Kidney epithelial cell (primary cell): ENCODE data around the gene MFAP5. TPM values are rescaled to one million over a fixed set of nuclear protein-coding genes. Genes with fewer than 3 reads are reported as not detected.

Experiments
- DNase-seq: peaks from one replicate; pipeline ENCODE4 v3.0.0-alpha.2; 2010; ENCODE audit warnings: low read depth
- H3K27me3 ChIP-seq: 2 replicates; pipeline ENCODE4 v1.6.0; 2011; ENCODE audit warnings: low read length; ENCODE audit not compliant: control insufficient read depth, insufficient read depth
- H3K36me3 ChIP-seq: 2 replicates; pipeline ENCODE4 v1.5.1; 2011; ENCODE audit warnings: low read length; ENCODE audit not compliant: control insufficient read depth, insufficient read depth
- H3K4me3 ChIP-seq: 2 replicates; pipeline ENCODE4 v1.5.1; 2011; ENCODE audit warnings: low read depth, mild to moderate bottlenecking, control low read depth, low read length
- total RNA-seq: library from RNA; depleted of rRNA; stranded (reverse); fragments of >200 nt; gene quantifications from 2 replicates; pipeline ENCODE4 v1.2.3, GENCODE V29; 2015
- TF ChIP-seq, protein P1 (sequence below): IDR thresholded peaks from 2 replicates; pipeline ENCODE4 v1.5.1; 2011; ENCODE audit warnings: mild to moderate bottlenecking, moderate library complexity, low read length, control low read depth, inconsistent platforms; ENCODE audit not compliant: insufficient read depth, poor library complexity, severe bottlenecking

MFAP5 gene
- total RNA-seq, 1 donor from 2014 or later = 15.8 TPM

DNA sequence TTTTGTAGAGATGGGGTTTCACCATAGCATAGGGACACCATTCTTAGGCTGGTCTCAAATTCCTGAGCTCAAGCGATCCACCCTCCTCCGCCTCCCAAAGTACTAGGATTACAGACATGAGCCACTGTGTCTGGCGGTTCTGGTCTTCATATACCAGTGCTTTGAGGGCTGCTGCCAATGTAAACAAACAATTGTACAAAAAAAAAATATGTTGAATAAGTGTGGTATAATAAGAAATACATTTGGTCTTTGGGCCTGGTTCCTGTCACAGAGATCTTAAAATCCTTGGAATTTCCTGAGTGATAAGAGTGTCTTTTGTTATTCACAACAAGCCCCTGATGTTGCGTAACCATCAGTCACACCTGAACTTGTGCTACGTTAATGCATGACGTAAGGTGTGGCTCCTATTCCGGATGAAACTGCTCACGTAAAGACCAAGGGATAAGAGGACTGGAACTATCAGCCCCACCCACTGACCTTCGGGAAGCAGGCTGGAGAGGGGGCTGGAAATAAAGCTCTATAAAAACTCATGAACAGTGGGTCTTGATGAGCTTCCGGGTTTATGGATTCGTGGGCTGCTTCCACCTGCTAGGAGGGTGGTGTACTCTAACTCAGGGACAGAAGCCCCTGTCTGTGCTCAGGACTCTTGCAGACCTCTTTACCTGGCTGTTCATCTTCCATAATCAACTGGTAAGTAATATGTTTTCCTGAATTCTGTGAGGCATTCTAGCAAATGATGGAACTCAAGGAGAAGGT is 18.7 kb upstream of the MFAP5 start:
- no peak for DNase-seq
- TF ChIP-seq, protein P1, sequence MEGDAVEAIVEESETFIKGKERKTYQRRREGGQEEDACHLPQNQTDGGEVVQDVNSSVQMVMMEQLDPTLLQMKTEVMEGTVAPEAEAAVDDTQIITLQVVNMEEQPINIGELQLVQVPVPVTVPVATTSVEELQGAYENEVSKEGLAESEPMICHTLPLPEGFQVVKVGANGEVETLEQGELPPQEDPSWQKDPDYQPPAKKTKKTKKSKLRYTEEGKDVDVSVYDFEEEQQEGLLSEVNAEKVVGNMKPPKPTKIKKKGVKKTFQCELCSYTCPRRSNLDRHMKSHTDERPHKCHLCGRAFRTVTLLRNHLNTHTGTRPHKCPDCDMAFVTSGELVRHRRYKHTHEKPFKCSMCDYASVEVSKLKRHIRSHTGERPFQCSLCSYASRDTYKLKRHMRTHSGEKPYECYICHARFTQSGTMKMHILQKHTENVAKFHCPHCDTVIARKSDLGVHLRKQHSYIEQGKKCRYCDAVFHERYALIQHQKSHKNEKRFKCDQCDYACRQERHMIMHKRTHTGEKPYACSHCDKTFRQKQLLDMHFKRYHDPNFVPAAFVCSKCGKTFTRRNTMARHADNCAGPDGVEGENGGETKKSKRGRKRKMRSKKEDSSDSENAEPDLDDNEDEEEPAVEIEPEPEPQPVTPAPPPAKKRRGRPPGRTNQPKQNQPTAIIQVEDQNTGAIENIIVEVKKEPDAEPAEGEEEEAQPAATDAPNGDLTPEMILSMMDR = no peak
- H3K36me3 ChIP-seq = no peaks in the 10 kb centered on the region
- no peaks in the 10 kb centered on the region for H3K27me3 ChIP-seq
- no peak overlapping the region for H3K4me3 ChIP-seq

DNA sequence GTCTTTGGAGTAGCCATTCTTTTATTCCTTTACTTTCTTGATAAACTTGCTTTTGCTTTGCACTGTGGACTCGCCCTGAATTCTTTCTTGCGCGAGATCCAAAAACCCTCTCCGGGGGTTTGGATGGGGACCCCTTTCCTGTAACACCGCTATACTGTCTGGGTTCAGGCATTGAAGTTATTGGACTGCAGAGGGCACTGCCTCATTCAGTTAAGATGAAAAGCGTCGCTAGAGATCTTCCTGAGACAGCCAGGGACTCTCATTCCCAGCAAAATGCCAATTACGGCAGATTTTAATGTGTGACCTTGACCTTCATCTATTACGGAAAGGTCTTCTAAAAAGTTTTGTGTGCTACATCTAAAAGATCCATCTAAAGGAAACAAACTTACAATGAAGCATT is 17.9 kb upstream of the MFAP5 start:
- no peaks in the 10 kb centered on the region for H3K27me3 ChIP-seq
- DNase-seq = no peak

DNA sequence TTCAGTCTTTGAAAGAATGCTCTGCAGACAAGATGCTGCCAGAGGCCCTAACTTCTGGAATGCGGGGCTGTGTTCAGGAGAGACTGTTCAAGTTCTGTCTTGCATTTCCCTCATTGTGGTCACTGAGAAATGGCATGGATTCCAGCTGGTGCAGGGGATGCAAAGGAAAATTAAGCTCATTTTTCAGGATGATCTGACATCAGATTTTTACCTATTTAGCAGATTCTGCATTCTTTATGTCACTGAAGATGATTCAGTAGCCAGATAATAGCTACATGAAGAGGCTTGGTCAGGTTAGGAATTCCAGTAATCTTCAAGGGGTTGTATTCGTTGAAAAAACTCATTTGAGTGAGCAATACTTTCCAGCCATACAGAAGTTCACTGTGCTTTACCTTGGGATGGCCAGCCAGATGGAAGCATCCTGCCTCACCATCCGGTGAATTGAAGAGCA is 16.1 kb upstream of the MFAP5 start:
- TF ChIP-seq, protein P1 = no peak
- no peak overlapping the region for H3K4me3 ChIP-seq
- H3K36me3 ChIP-seq = no peaks in the 10 kb centered on the region
- no peak for DNase-seq
- no peaks in the 10 kb centered on the region for H3K27me3 ChIP-seq

More for the DNA sequence above, 17.9 kb upstream of the MFAP5 start:
- H3K36me3 ChIP-seq = no peaks in the 10 kb centered on the region
- H3K4me3 ChIP-seq = no peak overlapping the region
- TF ChIP-seq, protein P1 = no peak

DNA sequence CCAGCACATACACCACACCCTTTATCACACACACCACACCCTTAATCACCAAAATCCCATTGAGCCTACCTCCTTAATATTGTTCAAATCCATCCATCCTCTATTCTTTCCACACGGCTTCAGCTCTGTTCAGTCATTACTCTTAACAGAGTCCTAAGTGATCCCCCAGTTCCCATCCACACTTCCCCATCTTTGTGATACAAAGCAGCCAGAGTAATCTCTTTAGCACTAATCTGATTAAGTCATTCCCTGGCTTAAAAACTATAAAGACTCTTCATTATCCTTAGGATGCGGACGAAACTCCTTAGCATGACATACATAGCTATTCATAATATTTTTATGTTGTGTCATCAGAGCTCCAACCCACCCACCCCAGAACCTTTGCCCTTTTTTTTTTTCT is 14.7 kb upstream of the MFAP5 start:
- DNase-seq = no peak

DNA sequence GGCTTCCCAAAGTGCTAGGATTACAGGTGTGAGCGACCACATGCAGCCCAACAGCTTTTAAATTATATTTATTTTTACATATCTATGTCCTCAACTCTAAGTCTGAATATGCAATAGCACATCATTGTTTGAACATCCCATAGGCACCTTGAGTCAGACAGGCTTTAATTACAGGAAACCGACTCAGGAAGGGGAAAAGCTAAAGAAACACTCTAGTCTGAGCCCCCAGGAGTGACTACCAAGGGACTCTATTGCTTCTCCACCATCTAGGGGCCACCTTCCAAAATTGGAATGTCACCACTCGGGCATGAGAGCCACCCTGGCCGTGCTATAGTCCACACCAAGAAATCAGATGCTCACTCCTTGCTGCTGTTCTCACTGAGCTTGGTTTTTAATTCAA is 14.0 kb upstream of the MFAP5 start:
- Histone ChIP-seq H3K4me3 (no peak overlapping the region), H3K27me3 (no peaks in the 10 kb centered on the region), H3K36me3 (no peaks in the 10 kb centered on the region)
- no peak for DNase-seq
- TF ChIP-seq, protein P1 = no peak

More for the DNA sequence above, 14.7 kb upstream of the MFAP5 start:
- no peaks in the 10 kb centered on the region for H3K36me3 ChIP-seq
- TF ChIP-seq, protein P1 = no peak
- H3K27me3 ChIP-seq = no peaks in the 10 kb centered on the region
- no peak overlapping the region for H3K4me3 ChIP-seq

DNA sequence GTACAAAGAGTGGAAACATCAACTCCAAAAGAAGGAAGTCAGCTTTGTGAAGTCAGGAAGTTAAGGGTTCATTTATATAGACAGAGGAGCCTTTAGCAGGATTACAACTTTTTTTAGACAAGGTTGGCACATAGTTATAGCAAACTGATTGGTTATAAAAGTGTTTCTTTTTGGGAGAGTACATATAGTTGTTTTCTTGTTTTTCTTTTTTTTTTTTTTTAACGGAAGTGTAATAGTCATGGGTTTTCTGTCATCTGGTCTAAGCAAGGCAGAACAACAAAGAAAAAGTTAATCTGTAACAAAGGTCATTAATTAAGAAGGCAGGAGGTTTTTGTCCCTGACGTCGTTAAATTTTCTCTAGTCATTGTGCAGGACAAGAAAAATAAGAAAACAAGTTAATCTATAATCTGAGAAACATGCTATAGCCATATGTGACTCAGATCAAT is 13.0 kb upstream of the MFAP5 start:
- Histone ChIP-seq H3K4me3 (no peak overlapping the region), H3K36me3 (no peaks in the 10 kb centered on the region), H3K27me3 (no peaks in the 10 kb centered on the region)
- TF ChIP-seq, protein P1 = no peak
- no peak for DNase-seq
